ENCODE results near the gene AOPEP.

AOPEP gene

DNA sequence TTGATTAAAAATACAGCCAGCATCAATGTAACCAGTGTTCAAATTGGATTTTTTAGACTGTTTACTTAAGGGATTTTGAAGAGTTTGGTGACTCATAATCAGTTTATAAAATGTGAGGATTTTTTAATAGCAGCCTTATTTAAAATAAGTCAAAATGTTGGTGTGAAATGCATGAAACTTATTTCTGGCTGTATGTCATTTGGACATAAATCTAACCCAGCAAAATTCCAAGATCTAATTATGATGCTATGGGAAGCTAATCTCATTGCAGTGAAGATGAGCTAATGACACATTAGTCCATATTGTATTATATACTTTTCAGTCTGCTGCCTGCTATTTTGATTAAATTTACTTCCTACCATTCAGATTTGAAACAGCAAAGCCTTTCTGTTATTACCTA, 140.3 kb downstream of the AOPEP start:
- no peaks in the 10 kb centered on the region for H3K9me2 ChIP-seq (replicated peaks; ENCODE audit: low read depth, low read length)
- H3F3A ChIP-seq (ENCODE audit: low read depth), result no peaks in the 10 kb centered on the region
- H3K79me2 ChIP-seq (ENCODE audit: insufficient read depth, low read length), result no peaks in the 10 kb centered on the region
- H4K20me1 ChIP-seq (ENCODE audit: insufficient read depth, low read length, poor library complexity, severe bottlenecking), result peaks cover 5% of the 10 kb centered on the region
- no peak overlapping the region for H3K4me2 ChIP-seq (ENCODE audit: low read depth, low read length, poor library complexity, severe bottlenecking)
- H3K4me3 ChIP-seq (ENCODE audit: low read length, poor library complexity, severe bottlenecking), result no peak overlapping the region
- H3K9me3 ChIP-seq (ENCODE audit: insufficient read depth, low read depth, low read length), result no peaks in the 10 kb centered on the region
- no peak overlapping the region for H2AFZ ChIP-seq (ENCODE audit: low read length)
- peaks cover 42% of the 10 kb centered on the region for H3K4me1 ChIP-seq (ENCODE audit: insufficient read depth, low read length, poor library complexity, severe bottlenecking)
- no peak for TF ChIP-seq EZH2phosphoT487 (IDR thresholded peaks at IDR 0.05; ENCODE audit: borderline replicate concordance)
- no peaks in the 10 kb centered on the region for H3K27me3 ChIP-seq (ENCODE audit: insufficient read depth, low read length, poor library complexity, severe bottlenecking)
- no peaks in the 10 kb centered on the region for H3K36me3 ChIP-seq (ENCODE audit: insufficient read depth, low read length)
- no peak overlapping the region for H3K9ac ChIP-seq (ENCODE audit: low read depth, low read length, poor library complexity, severe bottlenecking)

DNA sequence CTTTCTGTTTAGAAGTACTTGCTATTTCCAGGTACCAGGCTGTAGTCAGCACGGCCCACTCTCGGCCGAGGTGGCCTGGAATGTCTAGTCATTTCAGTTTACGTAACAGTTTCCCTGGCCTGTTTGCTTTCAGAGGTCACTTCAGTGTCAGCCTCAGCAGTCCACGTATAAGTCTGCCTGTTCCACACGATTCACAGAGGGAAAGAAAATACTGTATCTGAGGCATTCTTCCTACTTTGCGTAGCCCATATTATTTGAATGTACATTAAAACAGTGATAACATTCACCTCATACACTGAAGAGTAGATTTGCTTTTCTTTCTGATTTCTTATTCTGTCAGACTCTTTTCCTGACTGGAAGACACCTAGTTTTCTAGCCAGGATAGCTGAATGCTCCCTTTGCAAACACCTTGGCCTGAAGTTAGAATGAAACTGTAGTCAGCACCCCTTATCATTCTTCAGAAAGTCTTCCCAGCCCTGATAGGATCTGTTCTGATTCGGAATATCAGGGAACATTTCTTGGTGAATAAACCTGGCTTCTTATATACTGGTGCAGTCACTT, 140.9 kb downstream of the AOPEP start:
- H4K20me1 ChIP-seq (ENCODE audit: insufficient read depth, low read length, poor library complexity, severe bottlenecking), result peaks cover 5% of the 10 kb centered on the region
- no peak overlapping the region for H3K4me3 ChIP-seq (ENCODE audit: low read length, poor library complexity, severe bottlenecking)
- H3K9me3 ChIP-seq (ENCODE audit: insufficient read depth, low read depth, low read length), result no peaks in the 10 kb centered on the region
- peaks cover 36% of the 10 kb centered on the region for H3K4me1 ChIP-seq (ENCODE audit: insufficient read depth, low read length, poor library complexity, severe bottlenecking)
- H3K27me3 ChIP-seq (ENCODE audit: insufficient read depth, low read length, poor library complexity, severe bottlenecking), result no peaks in the 10 kb centered on the region
- H3F3A ChIP-seq (ENCODE audit: low read depth), result no peaks in the 10 kb centered on the region
- no peaks in the 10 kb centered on the region for H3K9me2 ChIP-seq (replicated peaks; ENCODE audit: low read depth, low read length)
- H3K9ac ChIP-seq (ENCODE audit: low read depth, low read length, poor library complexity, severe bottlenecking), result no peak overlapping the region
- no peak overlapping the region for H2AFZ ChIP-seq (ENCODE audit: low read length)
- H3K36me3 ChIP-seq (ENCODE audit: insufficient read depth, low read length), result no peaks in the 10 kb centered on the region
- TF ChIP-seq EZH2phosphoT487 (IDR thresholded peaks at IDR 0.05; ENCODE audit: borderline replicate concordance), result no peak
- TF ChIP-seq, protein P1, sequence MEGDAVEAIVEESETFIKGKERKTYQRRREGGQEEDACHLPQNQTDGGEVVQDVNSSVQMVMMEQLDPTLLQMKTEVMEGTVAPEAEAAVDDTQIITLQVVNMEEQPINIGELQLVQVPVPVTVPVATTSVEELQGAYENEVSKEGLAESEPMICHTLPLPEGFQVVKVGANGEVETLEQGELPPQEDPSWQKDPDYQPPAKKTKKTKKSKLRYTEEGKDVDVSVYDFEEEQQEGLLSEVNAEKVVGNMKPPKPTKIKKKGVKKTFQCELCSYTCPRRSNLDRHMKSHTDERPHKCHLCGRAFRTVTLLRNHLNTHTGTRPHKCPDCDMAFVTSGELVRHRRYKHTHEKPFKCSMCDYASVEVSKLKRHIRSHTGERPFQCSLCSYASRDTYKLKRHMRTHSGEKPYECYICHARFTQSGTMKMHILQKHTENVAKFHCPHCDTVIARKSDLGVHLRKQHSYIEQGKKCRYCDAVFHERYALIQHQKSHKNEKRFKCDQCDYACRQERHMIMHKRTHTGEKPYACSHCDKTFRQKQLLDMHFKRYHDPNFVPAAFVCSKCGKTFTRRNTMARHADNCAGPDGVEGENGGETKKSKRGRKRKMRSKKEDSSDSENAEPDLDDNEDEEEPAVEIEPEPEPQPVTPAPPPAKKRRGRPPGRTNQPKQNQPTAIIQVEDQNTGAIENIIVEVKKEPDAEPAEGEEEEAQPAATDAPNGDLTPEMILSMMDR (conservative IDR thresholded peaks at IDR 0.05; ENCODE audit: low read length), result no peak
- H3K79me2 ChIP-seq (ENCODE audit: insufficient read depth, low read length), result no peaks in the 10 kb centered on the region
- no peak overlapping the region for H3K4me2 ChIP-seq (ENCODE audit: low read depth, low read length, poor library complexity, severe bottlenecking)

DNA sequence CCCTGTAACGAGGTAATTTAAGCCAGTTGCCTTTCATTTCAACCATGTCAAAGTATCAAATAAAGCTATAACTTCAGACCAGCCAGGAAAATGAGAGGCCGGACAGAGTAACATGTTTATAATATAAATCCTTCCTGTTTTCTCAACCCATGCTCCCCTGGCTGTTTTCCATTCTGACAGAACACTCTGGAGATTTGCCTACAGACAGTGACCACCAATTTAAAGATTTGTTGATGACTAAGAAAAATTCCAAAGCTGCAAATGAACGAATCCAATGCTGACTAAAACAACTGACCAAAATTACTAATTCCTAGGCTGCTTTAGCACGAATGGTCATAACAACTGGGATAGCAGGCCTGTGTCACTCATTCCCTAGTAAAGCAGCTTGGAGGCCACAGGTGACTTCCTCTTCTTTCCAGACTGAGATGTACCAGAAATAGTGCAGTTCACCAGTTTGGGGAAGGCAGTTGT, 141.4 kb downstream of the AOPEP start:
- Histone ChIP-seq H3F3A (ENCODE audit: low read depth) (no peaks in the 10 kb centered on the region), H4K20me1 (ENCODE audit: insufficient read depth, low read length, poor library complexity, severe bottlenecking) (peaks cover 5% of the 10 kb centered on the region), H3K27me3 (ENCODE audit: insufficient read depth, low read length, poor library complexity, severe bottlenecking) (peaks cover 5% of the 10 kb centered on the region), H3K79me2 (ENCODE audit: insufficient read depth, low read length) (no peaks in the 10 kb centered on the region), H2AFZ (ENCODE audit: low read length) (no peak overlapping the region), H3K4me1 (ENCODE audit: insufficient read depth, low read length, poor library complexity, severe bottlenecking) (peaks cover 31% of the 10 kb centered on the region), H3K4me3 (ENCODE audit: low read length, poor library complexity, severe bottlenecking) (no peak overlapping the region), H3K4me2 (ENCODE audit: low read depth, low read length, poor library complexity, severe bottlenecking) (no peak overlapping the region), H3K9ac (ENCODE audit: low read depth, low read length, poor library complexity, severe bottlenecking) (no peak overlapping the region), H3K9me3 (ENCODE audit: insufficient read depth, low read depth, low read length) (no peaks in the 10 kb centered on the region), H3K9me2 (replicated peaks; ENCODE audit: low read depth, low read length) (no peaks in the 10 kb centered on the region), H3K36me3 (ENCODE audit: insufficient read depth, low read length) (no peaks in the 10 kb centered on the region)
- TF ChIP-seq EZH2phosphoT487 (IDR thresholded peaks at IDR 0.05; ENCODE audit: borderline replicate concordance), result no peak
- TF ChIP-seq, protein P1 (conservative IDR thresholded peaks at IDR 0.05; ENCODE audit: low read length), result no peak

DNA sequence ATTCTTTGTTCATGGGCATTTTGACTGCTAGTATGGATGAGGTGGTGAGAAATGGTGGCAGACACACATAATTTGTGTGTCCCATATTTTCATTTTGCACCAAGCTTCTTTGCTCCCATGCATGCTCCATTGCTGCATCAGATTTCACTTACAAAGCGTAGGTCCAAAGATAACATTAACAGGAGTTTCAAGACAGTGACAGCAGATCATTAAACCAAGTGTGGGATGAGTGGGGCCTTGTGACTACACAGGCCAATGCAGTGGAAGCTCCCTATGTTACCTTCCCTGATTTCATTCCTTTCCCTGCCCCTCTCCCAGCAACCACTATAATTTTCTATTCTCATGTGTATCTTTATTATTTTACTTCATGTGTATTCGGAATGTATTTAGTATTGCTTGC, 142.0 kb downstream of the AOPEP start:
- TF ChIP-seq, protein P1 (conservative IDR thresholded peaks at IDR 0.05; ENCODE audit: low read length), result no peak
- TF ChIP-seq EZH2phosphoT487 (IDR thresholded peaks at IDR 0.05; ENCODE audit: borderline replicate concordance), result no peak
- Histone ChIP-seq H3K4me2 (ENCODE audit: low read depth, low read length, poor library complexity, severe bottlenecking) (no peak overlapping the region), H3K9me2 (replicated peaks; ENCODE audit: low read depth, low read length) (no peaks in the 10 kb centered on the region), H3K9me3 (ENCODE audit: insufficient read depth, low read depth, low read length) (no peaks in the 10 kb centered on the region), H4K20me1 (ENCODE audit: insufficient read depth, low read length, poor library complexity, severe bottlenecking) (peaks cover 5% of the 10 kb centered on the region), H3K9ac (ENCODE audit: low read depth, low read length, poor library complexity, severe bottlenecking) (no peak overlapping the region), H2AFZ (ENCODE audit: low read length) (no peak overlapping the region), H3K27me3 (ENCODE audit: insufficient read depth, low read length, poor library complexity, severe bottlenecking) (peaks cover 11% of the 10 kb centered on the region), H3F3A (ENCODE audit: low read depth) (no peaks in the 10 kb centered on the region), H3K4me3 (ENCODE audit: low read length, poor library complexity, severe bottlenecking) (no peak overlapping the region), H3K79me2 (ENCODE audit: insufficient read depth, low read length) (no peaks in the 10 kb centered on the region), H3K4me1 (ENCODE audit: insufficient read depth, low read length, poor library complexity, severe bottlenecking) (peaks cover 29% of the 10 kb centered on the region), H3K36me3 (ENCODE audit: insufficient read depth, low read length) (no peaks in the 10 kb centered on the region)
